ENCODE data around the gene SNAPC4.
"Not testable (repeated sequence)": the region's sequence is repeated elsewhere in the genome, so short reads cannot be mapped to it uniquely, and the experiment has no call there.

The SNAPC4 gene

DNA sequence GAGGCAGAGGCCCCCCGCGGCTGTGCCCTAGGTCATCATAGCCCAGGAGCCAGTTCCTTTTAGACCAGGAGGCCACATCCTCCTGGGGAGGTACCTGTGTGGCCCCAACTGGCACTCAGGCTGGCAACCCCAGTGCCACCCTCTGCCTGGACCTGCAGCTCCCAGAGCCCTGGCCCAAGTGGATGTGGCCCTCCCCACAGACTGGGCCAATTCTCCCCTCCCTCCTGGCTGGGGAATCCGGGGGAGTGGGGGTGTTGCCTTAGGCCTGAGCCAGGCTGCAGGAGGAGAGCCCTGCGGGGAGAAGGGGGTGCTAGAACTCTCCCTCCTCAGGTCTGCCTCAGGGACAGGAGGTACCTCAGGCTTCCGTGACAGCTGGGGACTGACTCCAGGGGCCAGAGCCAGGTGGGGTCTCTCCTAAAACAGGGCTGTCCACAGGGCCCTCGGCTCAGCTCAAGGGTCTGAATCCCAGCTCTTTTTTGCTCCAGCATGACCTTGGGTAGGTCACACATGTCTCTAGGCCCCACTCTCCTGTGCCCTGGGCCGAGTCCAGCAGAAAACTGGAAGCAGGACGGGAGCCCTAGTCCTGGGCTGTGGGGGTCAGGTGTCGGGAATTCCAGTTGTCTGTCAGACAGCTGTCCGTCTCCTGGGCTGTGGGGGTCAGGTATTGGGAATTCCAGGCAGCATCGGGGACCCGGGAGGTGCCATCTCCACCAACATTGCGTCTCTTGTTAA lies 46.0 kb downstream of the SNAPC4 start:
- Histone ChIP-seq H4K20me1 (ENCODE audit: control insufficient read depth, insufficient read depth, low read depth, low read length) (no peaks in the 10 kb centered on the region), H3K79me2 (ENCODE audit: control insufficient read depth, low read length) (no peaks in the 10 kb centered on the region), H3K27ac (ENCODE audit: low read depth, low read length) (no peak overlapping the region), H3K36me3 (ENCODE audit: control insufficient read depth, low read length) (no peaks in the 10 kb centered on the region), H3K9me2 (replicated peaks; ENCODE audit: control insufficient read depth, low read length) (no peaks in the 10 kb centered on the region), H3K4me2 (ENCODE audit: low read length) (no peak overlapping the region), H3K4me3 (ENCODE audit: low read length) (no peak overlapping the region), H3F3A (ENCODE audit: control insufficient read depth, insufficient read depth) (no peaks in the 10 kb centered on the region), H3K9me3 (ENCODE audit: control insufficient read depth, insufficient read depth, low read length) (no peaks in the 10 kb centered on the region), H3K4me1 (ENCODE audit: control insufficient read depth, low read length) (no peaks in the 10 kb centered on the region), H3K27me3 (ENCODE audit: control insufficient read depth, low read length) (peaks cover 23% of the 10 kb centered on the region)
- TF ChIP-seq EZH2phosphoT487 (IDR thresholded peaks at IDR 0.05; ENCODE audit: borderline replicate concordance, low read length), result no peak
- TF ChIP-seq, protein P1, sequence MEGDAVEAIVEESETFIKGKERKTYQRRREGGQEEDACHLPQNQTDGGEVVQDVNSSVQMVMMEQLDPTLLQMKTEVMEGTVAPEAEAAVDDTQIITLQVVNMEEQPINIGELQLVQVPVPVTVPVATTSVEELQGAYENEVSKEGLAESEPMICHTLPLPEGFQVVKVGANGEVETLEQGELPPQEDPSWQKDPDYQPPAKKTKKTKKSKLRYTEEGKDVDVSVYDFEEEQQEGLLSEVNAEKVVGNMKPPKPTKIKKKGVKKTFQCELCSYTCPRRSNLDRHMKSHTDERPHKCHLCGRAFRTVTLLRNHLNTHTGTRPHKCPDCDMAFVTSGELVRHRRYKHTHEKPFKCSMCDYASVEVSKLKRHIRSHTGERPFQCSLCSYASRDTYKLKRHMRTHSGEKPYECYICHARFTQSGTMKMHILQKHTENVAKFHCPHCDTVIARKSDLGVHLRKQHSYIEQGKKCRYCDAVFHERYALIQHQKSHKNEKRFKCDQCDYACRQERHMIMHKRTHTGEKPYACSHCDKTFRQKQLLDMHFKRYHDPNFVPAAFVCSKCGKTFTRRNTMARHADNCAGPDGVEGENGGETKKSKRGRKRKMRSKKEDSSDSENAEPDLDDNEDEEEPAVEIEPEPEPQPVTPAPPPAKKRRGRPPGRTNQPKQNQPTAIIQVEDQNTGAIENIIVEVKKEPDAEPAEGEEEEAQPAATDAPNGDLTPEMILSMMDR (IDR thresholded peaks at IDR 0.05; ENCODE audit: low read depth, low read length, poor library complexity, severe bottlenecking), result no peak

DNA sequence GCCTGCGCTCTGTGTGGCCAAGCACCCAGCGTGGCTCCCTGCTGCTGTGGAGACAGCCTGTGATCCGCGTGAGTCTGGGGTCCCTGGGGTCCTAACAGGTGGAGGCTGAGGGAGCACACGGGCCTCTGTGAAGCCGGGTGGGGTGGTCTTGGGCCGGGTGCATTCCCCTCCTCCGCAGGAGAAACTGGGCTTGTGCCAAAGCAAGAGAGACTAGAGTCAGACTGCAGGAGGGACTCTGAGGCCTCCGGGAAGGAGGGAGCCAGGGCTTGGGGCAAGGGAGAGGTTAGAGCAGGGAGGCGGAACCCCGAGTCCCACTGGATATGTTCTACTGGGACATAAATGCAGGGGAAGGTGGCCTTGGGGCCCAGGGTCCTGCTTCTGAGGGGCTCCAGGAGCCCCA lies 46.9 kb downstream of the SNAPC4 start:
- H3K4me3 ChIP-seq (ENCODE audit: low read length), result no peak overlapping the region
- H3F3A ChIP-seq (ENCODE audit: control insufficient read depth, insufficient read depth), result no peaks in the 10 kb centered on the region
- H4K20me1 ChIP-seq (ENCODE audit: control insufficient read depth, insufficient read depth, low read depth, low read length), result no peaks in the 10 kb centered on the region
- H3K9me2 ChIP-seq (replicated peaks; ENCODE audit: control insufficient read depth, low read length), result no peaks in the 10 kb centered on the region
- TF ChIP-seq EZH2phosphoT487 (IDR thresholded peaks at IDR 0.05; ENCODE audit: borderline replicate concordance, low read length), result no peak
- TF ChIP-seq, protein P1 (IDR thresholded peaks at IDR 0.05; ENCODE audit: low read depth, low read length, poor library complexity, severe bottlenecking), result no peak
- no peaks in the 10 kb centered on the region for H3K36me3 ChIP-seq (ENCODE audit: control insufficient read depth, low read length)
- no peaks in the 10 kb centered on the region for H3K79me2 ChIP-seq (ENCODE audit: control insufficient read depth, low read length)
- no peak overlapping the region for H3K4me2 ChIP-seq (ENCODE audit: low read length)
- no peaks in the 10 kb centered on the region for H3K9me3 ChIP-seq (ENCODE audit: control insufficient read depth, insufficient read depth, low read length)
- H3K27me3 ChIP-seq (ENCODE audit: control insufficient read depth, low read length), result peaks cover 23% of the 10 kb centered on the region
- no peak overlapping the region for H3K27ac ChIP-seq (ENCODE audit: low read depth, low read length)
- H3K4me1 ChIP-seq (ENCODE audit: control insufficient read depth, low read length), result no peaks in the 10 kb centered on the region

- H3K4me2 ChIP-seq (ENCODE audit: low read length), result no peak overlapping the region
- H3K36me3 ChIP-seq (ENCODE audit: control insufficient read depth, low read length), result no peaks in the 10 kb centered on the region
- H4K20me1 ChIP-seq (ENCODE audit: control insufficient read depth, insufficient read depth, low read depth, low read length), result no peaks in the 10 kb centered on the region
- no peaks in the 10 kb centered on the region for H3K79me2 ChIP-seq (ENCODE audit: control insufficient read depth, low read length)
- TF ChIP-seq, protein P1 (IDR thresholded peaks at IDR 0.05; ENCODE audit: low read depth, low read length, poor library complexity, severe bottlenecking), result no peak
- TF ChIP-seq EZH2phosphoT487 (IDR thresholded peaks at IDR 0.05; ENCODE audit: borderline replicate concordance, low read length), result no peak
- H3K9me2 ChIP-seq (replicated peaks; ENCODE audit: control insufficient read depth, low read length), result no peaks in the 10 kb centered on the region
- no peaks in the 10 kb centered on the region for H3K9me3 ChIP-seq (ENCODE audit: control insufficient read depth, insufficient read depth, low read length)
- no peak overlapping the region for H3K4me3 ChIP-seq (ENCODE audit: low read length)
- no peaks in the 10 kb centered on the region for H3K4me1 ChIP-seq (ENCODE audit: control insufficient read depth, low read length)
- H3K27ac ChIP-seq (ENCODE audit: low read depth, low read length), result no peak overlapping the region
- H3K27me3 ChIP-seq (ENCODE audit: control insufficient read depth, low read length), result peaks cover 23% of the 10 kb centered on the region
- H3F3A ChIP-seq (ENCODE audit: control insufficient read depth, insufficient read depth), result no peaks in the 10 kb centered on the region
Observed at GRCh38 chr9:136352682-136353081, 47.3 kb downstream of the SNAPC4 start.

DNA sequence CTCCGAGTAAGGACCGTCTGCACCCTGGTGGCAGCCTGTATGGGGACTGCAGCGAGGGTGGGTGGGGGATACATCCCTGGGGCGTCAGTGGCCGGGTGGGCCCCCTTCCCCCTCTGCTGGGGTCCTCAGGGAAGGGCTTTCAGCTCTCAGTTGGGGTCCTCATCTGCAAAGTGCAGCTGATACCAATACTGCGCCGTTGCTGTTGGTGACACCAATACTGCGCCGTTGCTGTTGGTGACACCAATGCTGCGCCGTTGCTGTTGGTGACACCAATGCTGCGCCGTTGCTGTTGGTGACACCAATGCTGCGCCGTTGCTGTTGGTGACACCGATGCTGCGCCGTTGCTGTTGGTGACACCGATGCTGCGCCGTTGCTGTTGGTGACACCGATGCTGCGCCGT lies 48.1 kb downstream of the SNAPC4 start:
- not testable (repeated sequence) for H3K36me3 ChIP-seq (ENCODE audit: control insufficient read depth, low read length); H4K20me1 ChIP-seq (ENCODE audit: control insufficient read depth, insufficient read depth, low read depth, low read length); H3K4me2 ChIP-seq (ENCODE audit: low read length); H3K4me3 ChIP-seq (ENCODE audit: low read length); H3K9me3 ChIP-seq (ENCODE audit: control insufficient read depth, insufficient read depth, low read length); H3K9me2 ChIP-seq (replicated peaks; ENCODE audit: control insufficient read depth, low read length); H3K27ac ChIP-seq (ENCODE audit: low read depth, low read length); H3F3A ChIP-seq (ENCODE audit: control insufficient read depth, insufficient read depth); H3K4me1 ChIP-seq (ENCODE audit: control insufficient read depth, low read length); H3K79me2 ChIP-seq (ENCODE audit: control insufficient read depth, low read length)
- H3K27me3 ChIP-seq (ENCODE audit: control insufficient read depth, low read length), result peaks cover 23% of the 10 kb centered on the region

All from DOHH2 (cell line).